Thyroid gland (tissue), 4 donors: ENCODE results near the gene DCAF8.

Experiments used
- POLR2A ChIP-seq, 2 donors: fragments of 450-650 bp; IDR thresholded peaks; one replicate each; pipeline ENCODE4 v1.6.1; 2017; ENCODE audit warnings: antibody characterized with exemption in 2 of 2, mild to moderate bottlenecking in 2 of 2, moderate library complexity in 1 of 2
- TF ChIP-seq, protein P1 (sequence below), 6 experiments: fragments of 200-600 bp in 3 of 6; fragments of 450-650 bp in 3 of 6; sonication (generic) in 3 of 6; IDR thresholded peaks; one replicate each; pipeline ENCODE4 v1.5.1; 2016 to 2019; ENCODE audit warnings: antibody characterized with exemption in 6 of 6, mild to moderate bottlenecking in 2 of 6, inconsistent platforms in 1 of 6, moderate library complexity in 1 of 6

DNA sequence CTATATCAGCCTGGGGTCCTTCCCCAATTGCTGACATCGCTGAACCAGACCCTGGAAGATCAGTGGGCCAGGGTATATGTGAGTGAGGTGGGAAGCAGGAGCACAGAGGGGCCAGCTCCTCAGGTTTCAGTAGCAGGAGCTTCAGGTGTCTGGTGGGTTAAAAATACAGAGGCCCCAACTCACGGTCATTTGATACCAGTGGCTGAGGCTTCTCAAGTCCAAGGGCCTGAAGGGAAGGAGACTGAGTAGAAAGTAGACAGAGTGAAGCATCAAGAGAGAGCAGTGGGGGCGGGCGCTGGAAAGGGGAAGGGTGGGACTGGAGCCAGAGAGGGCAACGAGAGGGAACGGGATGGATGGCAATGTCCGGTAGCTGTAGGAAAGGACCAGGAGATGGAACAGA lies 74.0 kb downstream of the DCAF8 start:
- no peak for TF ChIP-seq POLR2A (IDR thresholded peaks at IDR 0.05)
- TF ChIP-seq, protein P1, sequence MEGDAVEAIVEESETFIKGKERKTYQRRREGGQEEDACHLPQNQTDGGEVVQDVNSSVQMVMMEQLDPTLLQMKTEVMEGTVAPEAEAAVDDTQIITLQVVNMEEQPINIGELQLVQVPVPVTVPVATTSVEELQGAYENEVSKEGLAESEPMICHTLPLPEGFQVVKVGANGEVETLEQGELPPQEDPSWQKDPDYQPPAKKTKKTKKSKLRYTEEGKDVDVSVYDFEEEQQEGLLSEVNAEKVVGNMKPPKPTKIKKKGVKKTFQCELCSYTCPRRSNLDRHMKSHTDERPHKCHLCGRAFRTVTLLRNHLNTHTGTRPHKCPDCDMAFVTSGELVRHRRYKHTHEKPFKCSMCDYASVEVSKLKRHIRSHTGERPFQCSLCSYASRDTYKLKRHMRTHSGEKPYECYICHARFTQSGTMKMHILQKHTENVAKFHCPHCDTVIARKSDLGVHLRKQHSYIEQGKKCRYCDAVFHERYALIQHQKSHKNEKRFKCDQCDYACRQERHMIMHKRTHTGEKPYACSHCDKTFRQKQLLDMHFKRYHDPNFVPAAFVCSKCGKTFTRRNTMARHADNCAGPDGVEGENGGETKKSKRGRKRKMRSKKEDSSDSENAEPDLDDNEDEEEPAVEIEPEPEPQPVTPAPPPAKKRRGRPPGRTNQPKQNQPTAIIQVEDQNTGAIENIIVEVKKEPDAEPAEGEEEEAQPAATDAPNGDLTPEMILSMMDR (IDR thresholded peaks at IDR 0.05) = no peak
